HFF-Myc (cell line): Measurements from ENCODE around the gene KLKB1.

Source experiments
- DNase-seq: peaks from one replicate; pipeline ENCODE4 v3.0.0-alpha.2; 2011; ENCODE audit warnings: low read depth; ENCODE audit errors: extremely low read depth
- H3K4me3 ChIP-seq: replicated peaks from 2 replicates; pipeline ENCODE4 v1.5.1; 2011; ENCODE audit warnings: low read depth, mild to moderate bottlenecking, control low read depth, low read length
- TF ChIP-seq, protein P1 (sequence below): IDR thresholded peaks from 2 replicates; pipeline ENCODE4 v1.5.1; 2012; ENCODE audit warnings: mild to moderate bottlenecking, low read depth, low read length, control low read depth; ENCODE audit errors: missing control alignments

Gene KLKB1

GRCh38 chr4:186307497-186307896, 80.2 kb downstream of the KLKB1 start:
- TF ChIP-seq, protein P1, sequence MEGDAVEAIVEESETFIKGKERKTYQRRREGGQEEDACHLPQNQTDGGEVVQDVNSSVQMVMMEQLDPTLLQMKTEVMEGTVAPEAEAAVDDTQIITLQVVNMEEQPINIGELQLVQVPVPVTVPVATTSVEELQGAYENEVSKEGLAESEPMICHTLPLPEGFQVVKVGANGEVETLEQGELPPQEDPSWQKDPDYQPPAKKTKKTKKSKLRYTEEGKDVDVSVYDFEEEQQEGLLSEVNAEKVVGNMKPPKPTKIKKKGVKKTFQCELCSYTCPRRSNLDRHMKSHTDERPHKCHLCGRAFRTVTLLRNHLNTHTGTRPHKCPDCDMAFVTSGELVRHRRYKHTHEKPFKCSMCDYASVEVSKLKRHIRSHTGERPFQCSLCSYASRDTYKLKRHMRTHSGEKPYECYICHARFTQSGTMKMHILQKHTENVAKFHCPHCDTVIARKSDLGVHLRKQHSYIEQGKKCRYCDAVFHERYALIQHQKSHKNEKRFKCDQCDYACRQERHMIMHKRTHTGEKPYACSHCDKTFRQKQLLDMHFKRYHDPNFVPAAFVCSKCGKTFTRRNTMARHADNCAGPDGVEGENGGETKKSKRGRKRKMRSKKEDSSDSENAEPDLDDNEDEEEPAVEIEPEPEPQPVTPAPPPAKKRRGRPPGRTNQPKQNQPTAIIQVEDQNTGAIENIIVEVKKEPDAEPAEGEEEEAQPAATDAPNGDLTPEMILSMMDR, result no peak

DNA sequence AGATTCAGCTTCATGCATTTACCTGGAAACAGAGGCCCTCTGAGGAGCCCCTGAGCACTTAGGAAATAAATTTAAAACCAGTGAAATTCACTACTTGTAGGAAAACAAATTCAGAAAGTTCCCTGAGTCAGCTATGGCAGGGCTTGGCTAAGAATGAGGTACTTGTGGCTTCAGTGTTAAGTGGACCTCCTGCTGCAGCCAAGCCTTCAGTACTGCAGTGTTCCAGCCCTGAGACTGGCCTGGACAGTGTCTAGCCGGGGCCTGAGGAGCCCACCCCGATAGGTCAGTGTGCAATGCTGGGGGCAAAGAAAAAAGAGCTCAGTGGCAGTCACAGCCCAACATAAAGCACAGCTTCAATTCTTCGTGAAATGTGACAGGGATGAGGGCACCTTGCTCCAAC, 80.6 kb downstream of the KLKB1 start:
- TF ChIP-seq, protein P1, result no peak
- DNase-seq, result no peak
- no peak overlapping the region for H3K4me3 ChIP-seq

More at GRCh38 chr4:186307497-186307896, 80.2 kb downstream of the KLKB1 start:
- no peak overlapping the region for H3K4me3 ChIP-seq
- no peak for DNase-seq
